ENCODE measurements around the gene MCRIP2. TPM values are rescaled to one million over a fixed set of nuclear protein-coding genes. Genes with fewer than 3 reads are reported as not detected.

The MCRIP2 gene
- total RNA-seq (2022; extraction: Qiagen RNA extraction; ENCODE audit: low read depth), result 18.7 to 43.8 TPM (median 40.3 TPM) in 5 replicates

DNA sequence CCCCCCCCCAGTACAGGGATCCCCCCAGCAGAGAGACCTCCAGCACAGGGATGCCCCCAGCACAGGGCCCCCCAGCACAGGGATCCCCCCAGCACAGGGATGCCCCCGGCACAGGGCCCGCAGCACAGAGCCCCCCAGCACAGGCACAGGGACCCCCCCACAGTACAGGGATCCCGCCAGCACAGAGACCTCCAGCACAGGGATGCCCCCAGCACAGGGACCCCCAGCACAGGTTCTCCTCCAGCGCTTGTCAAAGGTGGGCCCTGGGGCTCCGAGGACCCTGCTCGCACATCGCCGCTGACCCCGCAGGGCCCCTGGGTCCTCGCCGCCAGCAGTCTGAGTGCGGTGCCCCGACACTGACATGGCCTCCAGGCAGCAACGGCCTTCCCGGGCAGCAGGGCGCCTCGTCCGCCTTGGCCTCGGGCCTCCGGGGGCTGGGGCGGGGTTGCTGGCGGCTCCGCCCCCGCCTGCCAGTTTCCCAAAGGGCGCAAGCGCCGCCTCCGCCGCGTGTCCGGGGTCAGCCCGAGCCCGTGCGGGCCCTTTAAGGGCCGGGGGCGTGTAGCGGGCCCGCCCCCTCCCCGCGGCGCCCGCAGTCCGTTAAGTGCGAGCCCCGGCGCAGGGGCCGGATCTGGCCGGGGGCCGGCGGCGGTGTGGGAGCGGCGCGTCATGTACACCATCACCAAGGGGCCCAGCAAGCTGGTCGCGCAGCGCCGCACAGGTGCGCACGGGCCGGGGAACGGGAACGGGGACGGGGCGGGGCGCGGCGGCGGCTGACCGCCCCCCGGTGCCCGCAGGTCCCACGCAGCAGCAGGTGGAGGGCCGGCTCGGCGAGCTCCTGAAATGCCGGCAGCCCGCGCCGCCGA is at the start of gene MCRIP2:
MCRIP2 (plus strand) TSS at position 503 of the 863 bp plus-strand sequence; CDS start at position 667, 164 bp downstream.

GRCh38 chr16:630815-631405 is 10.7 kb upstream of the MCRIP2 start, which contains the start of gene WFIKKN1:
TSS of gene WFIKKN1 (plus strand) at chr16:630985. CDS start at chr16:631254, 269 bp downstream.

GRCh38 chr16:636206-637080 is 5.2 kb upstream of the MCRIP2 start, which contains the start of gene METTL26:
TSS of gene METTL26 (minus strand) at chr16:636305. CDS start at chr16:636290, 15 bp downstream.

DNA sequence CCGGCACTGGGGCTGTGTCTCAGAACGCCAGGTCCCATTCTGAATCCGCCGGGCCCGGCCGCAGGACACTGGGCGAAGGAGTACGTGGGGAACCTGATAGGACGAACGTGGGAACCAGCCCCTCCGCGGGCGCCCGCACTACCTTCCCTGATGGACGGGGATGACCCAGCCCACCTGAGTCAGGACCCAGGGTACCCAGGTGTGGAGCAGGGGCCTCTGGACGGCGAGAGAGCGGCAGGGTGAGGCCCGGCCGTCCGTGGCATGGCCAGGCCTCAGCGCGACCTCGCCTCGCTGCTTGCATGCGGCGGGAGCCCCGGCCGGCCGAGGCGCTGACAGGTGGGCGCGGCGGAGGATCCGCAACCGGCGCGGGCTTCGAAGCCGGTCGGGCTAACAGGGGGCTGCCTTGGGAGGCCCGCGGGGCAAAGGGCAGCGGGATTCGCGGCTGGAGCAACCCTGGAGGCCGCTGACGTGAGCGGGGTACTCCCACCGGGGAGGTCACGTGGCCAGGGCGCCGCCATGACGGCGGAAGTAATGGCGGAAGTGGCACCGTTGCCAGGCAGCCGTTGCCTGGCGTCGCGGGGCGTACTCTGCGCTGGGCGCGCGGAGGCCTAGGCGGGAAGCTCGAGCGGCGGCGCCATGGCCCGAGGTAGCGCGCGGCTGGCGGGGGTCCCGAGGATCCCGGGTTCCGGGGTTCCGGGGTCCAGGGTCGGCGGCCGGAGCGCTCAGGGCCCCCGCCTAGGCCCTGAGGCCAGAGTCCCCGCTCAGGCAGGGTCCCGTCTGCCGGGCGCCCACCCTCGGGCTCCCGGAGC is 7.4 kb downstream of the MCRIP2 start, which contains the start of gene WDR90:
WDR90 (plus strand) TSS at position 585 of the 809 bp plus-strand sequence; CDS start at position 637, 52 bp downstream.

DNA sequence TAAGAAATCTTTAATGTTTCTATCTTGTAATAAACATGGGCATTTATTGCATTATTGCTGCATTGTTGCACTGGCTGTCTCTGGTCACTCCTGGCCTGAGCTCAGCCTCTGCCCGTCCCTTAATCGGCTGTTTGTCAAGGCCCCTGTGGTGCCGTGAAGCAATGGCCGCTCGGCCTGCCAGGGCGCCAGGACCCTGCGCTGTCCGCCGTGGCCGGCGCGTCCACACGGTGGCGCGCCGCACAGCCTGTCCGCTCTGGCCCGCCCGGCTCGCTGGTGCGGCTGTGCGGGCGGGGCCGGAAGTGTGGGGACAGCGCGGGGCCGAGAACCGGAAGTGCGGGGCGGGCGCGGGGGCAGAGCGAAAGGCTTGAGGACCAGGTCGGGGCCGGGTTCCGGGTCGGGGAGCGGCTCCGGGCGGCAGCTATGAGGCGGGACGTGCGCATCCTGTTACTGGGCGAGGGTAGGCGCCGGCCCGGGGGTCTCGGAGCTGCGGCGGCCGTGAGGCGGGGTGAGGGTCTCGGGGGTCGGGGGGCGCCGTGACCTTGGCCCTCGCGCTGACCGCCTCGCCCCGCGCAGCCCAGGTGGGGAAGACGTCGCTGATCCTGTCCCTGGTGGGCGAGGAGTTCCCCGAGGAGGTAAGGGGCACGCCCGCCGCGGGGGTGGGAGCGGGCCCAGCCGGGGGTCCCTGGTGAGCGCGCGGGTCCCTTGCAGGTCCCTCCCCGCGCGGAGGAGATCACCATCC is 26.3 kb downstream of the MCRIP2 start, which contains the start of gene RHOT2:
RHOT2 (plus strand) TSS at position 353 of the 739 bp plus-strand sequence; CDS start at position 421, 68 bp downstream.

DNA sequence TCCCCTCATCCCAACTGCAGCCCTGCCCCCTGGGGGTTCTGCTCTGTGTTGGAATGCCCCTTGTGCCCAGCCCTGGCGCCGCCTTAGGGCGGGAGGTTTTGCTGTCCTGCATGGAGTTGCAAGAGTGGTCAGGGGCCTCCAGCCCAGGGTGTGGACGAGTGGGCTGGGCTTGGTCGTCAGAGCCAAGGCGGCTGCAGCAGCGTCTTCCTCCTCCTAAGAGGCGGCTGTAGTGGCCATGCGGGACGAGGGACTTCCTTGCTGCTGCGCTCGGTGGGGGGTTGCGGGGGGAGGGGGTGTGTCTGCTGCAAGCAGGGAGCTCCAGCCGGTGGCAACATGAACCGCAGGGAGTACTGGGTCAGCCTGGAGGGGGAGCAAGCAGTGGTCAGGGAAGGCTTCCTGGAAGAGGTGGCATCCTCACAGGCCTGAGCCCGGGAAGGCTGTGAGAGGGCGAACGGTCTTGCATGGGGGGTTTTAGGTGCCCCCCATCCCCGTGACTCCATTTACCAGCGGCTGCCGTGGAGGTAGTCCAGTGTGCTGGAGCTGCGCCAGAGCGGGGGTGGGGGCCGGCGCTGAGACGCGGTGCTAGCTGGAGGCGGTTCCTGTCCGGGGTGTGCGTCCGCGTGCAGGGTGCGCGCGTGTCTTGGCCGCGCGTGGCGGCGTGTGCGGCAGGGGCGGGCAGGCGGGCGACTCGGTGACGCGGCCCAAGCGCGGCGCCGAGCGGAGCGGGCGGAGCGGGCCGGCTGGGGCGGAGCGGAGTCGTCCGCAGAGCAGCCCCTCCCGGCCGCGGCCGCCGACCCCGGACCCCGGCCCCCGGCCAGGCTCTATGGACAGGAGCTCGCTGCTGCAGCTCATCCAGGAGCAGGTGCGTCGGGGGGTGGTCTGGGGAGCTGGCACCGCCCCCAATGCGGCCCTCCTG is 33.6 kb downstream of the MCRIP2 start, which contains the start of gene RHBDL1:
RHBDL1 (plus strand) TSS at position 704 of the 916 bp plus-strand sequence; CDS start at position 824, 120 bp downstream.

DNA sequence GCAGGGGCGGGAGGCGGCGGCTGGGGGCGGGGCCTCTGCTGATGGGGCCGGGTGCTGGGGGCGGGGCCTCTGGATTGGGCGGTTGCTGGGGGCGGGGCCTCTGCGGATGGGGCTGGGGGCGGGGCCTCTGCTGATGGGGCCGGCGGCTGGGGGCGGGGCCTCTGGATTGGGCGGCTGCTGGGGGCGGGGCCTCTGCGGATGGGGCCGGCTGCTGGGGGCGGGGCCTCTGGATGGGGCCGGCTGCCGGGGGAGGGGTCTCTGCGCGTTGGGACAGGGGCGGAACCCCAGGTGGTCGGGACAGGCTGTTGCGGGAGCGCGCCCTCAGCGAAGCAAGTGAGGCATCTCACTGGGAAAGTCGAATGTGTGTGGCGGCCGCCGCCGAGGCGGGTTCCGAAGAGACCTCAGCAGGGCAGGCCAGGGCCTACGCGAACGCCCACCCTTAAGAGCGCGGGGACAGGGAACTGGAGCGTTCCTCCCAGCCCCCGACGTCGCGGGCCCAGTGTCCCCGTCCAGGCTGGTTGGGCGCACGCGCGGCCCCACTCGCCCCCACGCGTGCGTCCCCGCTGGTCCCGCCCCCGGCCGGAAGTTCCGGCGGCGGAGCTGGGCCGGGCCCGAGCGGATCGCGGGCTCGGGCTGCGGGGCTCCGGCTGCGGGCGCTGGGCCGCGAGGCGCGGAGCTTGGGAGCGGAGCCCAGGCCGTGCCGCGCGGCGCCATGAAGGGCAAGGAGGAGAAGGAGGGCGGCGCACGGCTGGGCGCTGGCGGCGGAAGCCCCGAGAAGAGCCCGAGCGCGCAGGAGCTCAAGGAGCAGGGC is 38.4 kb downstream of the MCRIP2 start, which contains the start of gene STUB1:
STUB1 (plus strand) TSS at position 597 of the 811 bp plus-strand sequence; CDS start at position 713, 116 bp downstream.

DNA sequence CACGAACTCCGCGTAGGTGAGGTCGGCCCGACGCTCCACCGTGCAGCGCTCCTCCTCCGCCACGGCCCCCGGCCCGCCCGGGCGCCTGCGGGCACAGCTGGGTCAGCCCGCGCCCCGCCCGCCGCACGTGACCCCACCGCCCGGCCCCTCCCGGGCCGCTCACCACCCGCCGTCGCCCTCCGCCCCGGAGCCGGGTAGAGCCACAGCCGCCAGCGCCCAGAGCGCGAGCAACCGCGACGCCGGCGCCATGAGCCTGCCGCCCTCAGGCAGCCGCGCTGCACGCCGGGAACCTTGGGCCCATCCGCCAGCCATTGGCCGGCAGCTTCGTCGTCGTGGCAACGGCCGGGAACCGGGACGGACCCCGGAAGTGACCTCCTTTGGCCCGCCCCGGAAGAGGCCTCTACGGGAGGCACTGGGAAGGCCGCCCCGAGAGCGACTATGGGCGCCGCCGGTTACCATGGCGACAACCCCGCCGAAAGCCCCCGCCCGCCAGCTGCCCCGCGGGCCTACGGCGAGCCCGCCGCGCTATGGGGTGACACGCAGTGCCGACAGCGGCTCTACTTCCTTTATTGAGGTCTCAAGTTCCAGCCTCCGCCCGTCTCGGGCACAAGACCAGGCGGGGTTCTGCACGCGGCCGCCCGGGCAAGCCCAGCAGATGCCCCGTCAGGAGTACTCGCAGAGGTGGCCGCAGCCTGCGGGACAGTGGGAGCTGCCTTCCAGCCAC is 42.6 kb downstream of the MCRIP2 start, which contains the start of gene JMJD8:
JMJD8 (minus strand) TSS at position 264 of the 724 bp plus-strand sequence; CDS start at position 249, 15 bp downstream.

Other genes with a start within 250 kb of the MCRIP2 start
- 265 to 436 TPM (median 422 TPM) in 5 replicates for gene NME4, start 244.6 kb upstream of the MCRIP2 start, total RNA-seq (2022; extraction: Qiagen RNA extraction; ENCODE audit: low read depth)
- 19.3 to 29.5 TPM (median 28.7 TPM) in 5 replicates for gene DECR2, start 239.9 kb upstream of the MCRIP2 start, total RNA-seq (2022; extraction: Qiagen RNA extraction; ENCODE audit: low read depth)
- gene RAB11FIP3, start 216.2 kb upstream of the MCRIP2 start, total RNA-seq (2022; extraction: Qiagen RNA extraction; ENCODE audit: low read depth), result 17.3 to 23.6 TPM (median 20.1 TPM) in 5 replicates
- 45.7 to 81.9 TPM (median 75.8 TPM) in 5 replicates for gene CAPN15, start 114.1 kb upstream of the MCRIP2 start, total RNA-seq (2022; extraction: Qiagen RNA extraction; ENCODE audit: low read depth)
- gene PRR35, start 81.4 kb upstream of the MCRIP2 start, total RNA-seq (2022; extraction: Qiagen RNA extraction; ENCODE audit: low read depth), result 0.08 to 0.20 TPM (median 0.09 TPM) in 3 of 5 replicates, not detected in the others
- 0.12 to 0.23 TPM (median 0.21 TPM) in 5 replicates for gene NHLRC4, start 74.8 kb upstream of the MCRIP2 start, total RNA-seq (2022; extraction: Qiagen RNA extraction; ENCODE audit: low read depth)
- 28.6 to 41.6 TPM (median 36.3 TPM) in 5 replicates for gene PIGQ, start 71.9 kb upstream of the MCRIP2 start, total RNA-seq (2022; extraction: Qiagen RNA extraction; ENCODE audit: low read depth)
- gene RAB40C, start 51.8 kb upstream of the MCRIP2 start, total RNA-seq (2022; extraction: Qiagen RNA extraction; ENCODE audit: low read depth), result 13.7 to 19.3 TPM (median 16.9 TPM) in 5 replicates
- 0.13 to 0.23 TPM (median 0.16 TPM) in 4 of 5 replicates, not detected in the other for gene WFIKKN1, start 10.8 kb upstream of the MCRIP2 start, total RNA-seq (2022; extraction: Qiagen RNA extraction; ENCODE audit: low read depth)
- gene METTL26, start 5.5 kb upstream of the MCRIP2 start, total RNA-seq (2022; extraction: Qiagen RNA extraction; ENCODE audit: low read depth), result 70.5 to 143 TPM (median 129 TPM) in 5 replicates
- 16.8 to 31.5 TPM (median 24.8 TPM) in 5 replicates for gene WDR90, start 7.5 kb downstream of the MCRIP2 start, total RNA-seq (2022; extraction: Qiagen RNA extraction; ENCODE audit: low read depth)
- gene RHOT2, start 26.3 kb downstream of the MCRIP2 start, total RNA-seq (2022; extraction: Qiagen RNA extraction; ENCODE audit: low read depth), result 66.4 to 97.4 TPM (median 83.6 TPM) in 5 replicates
- 1.0 to 1.6 TPM (median 1.5 TPM) in 5 replicates for gene RHBDL1, start 33.8 kb downstream of the MCRIP2 start, total RNA-seq (2022; extraction: Qiagen RNA extraction; ENCODE audit: low read depth)
- 78.9 to 127 TPM (median 111 TPM) in 5 replicates for gene STUB1, start 38.6 kb downstream of the MCRIP2 start, total RNA-seq (2022; extraction: Qiagen RNA extraction; ENCODE audit: low read depth)
- 68.3 to 83.7 TPM (median 79.8 TPM) in 5 replicates for gene JMJD8, start 42.5 kb downstream of the MCRIP2 start, total RNA-seq (2022; extraction: Qiagen RNA extraction; ENCODE audit: low read depth)
- gene WDR24, start 48.6 kb downstream of the MCRIP2 start, total RNA-seq (2022; extraction: Qiagen RNA extraction; ENCODE audit: low read depth), result 4.9 to 7.4 TPM (median 6.3 TPM) in 5 replicates
- 1.8 to 3.2 TPM (median 2.6 TPM) in 5 replicates for gene FBXL16, start 64.0 kb downstream of the MCRIP2 start, total RNA-seq (2022; extraction: Qiagen RNA extraction; ENCODE audit: low read depth)
- gene METRN, start 73.3 kb downstream of the MCRIP2 start, total RNA-seq (2022; extraction: Qiagen RNA extraction; ENCODE audit: low read depth), result 64.1 to 206 TPM (median 188 TPM) in 5 replicates
- 25.8 to 60.1 TPM (median 55.1 TPM) in 5 replicates for gene ANTKMT, start 79.3 kb downstream of the MCRIP2 start, total RNA-seq (2022; extraction: Qiagen RNA extraction; ENCODE audit: low read depth)
- 3.7 to 7.1 TPM (median 5.7 TPM) in 5 replicates for gene CCDC78, start 84.6 kb downstream of the MCRIP2 start, total RNA-seq (2022; extraction: Qiagen RNA extraction; ENCODE audit: low read depth)
- 13.4 to 18.6 TPM (median 16.8 TPM) in 5 replicates for gene HAGHL, start 85.3 kb downstream of the MCRIP2 start, total RNA-seq (2022; extraction: Qiagen RNA extraction; ENCODE audit: low read depth)
- 16.7 to 26.8 TPM (median 22.7 TPM) in 5 replicates for gene CIAO3, start 99.2 kb downstream of the MCRIP2 start, total RNA-seq (2022; extraction: Qiagen RNA extraction; ENCODE audit: low read depth)
- gene MSLN, start 118.9 kb downstream of the MCRIP2 start, total RNA-seq (2022; extraction: Qiagen RNA extraction; ENCODE audit: low read depth), result 1.4 to 3.1 TPM (median 2.8 TPM) in 5 replicates
- gene RPUSD1, start 146.6 kb downstream of the MCRIP2 start, total RNA-seq (2022; extraction: Qiagen RNA extraction; ENCODE audit: low read depth), result 31.5 to 55.5 TPM (median 49.7 TPM) in 5 replicates
- gene CHTF18, start 146.8 kb downstream of the MCRIP2 start, total RNA-seq (2022; extraction: Qiagen RNA extraction; ENCODE audit: low read depth), result 15.2 to 30.0 TPM (median 23.2 TPM) in 5 replicates
- not detected in 5 replicates for gene GNG13, start 158.9 kb downstream of the MCRIP2 start, total RNA-seq (2022; extraction: Qiagen RNA extraction; ENCODE audit: low read depth)

All from A549 treated with CpdA at 1 μM for 4 hours (cell line).